22Rv1 (cell line): ENCODE results near the gene ISLR.

Experiments used
- H3K27ac ChIP-seq: fragments of 450-650 bp; 2 replicates; pipeline ENCODE4 v1.5.1; 2017
- ZFX ChIP-seq: fragments of 450-650 bp; IDR thresholded peaks from 2 replicates; pipeline ENCODE4 v1.6.1; 2017; ENCODE audit warnings: antibody characterized with exemption, borderline replicate concordance
- TF ChIP-seq, protein P1 (sequence below): fragments of 450-650 bp; IDR thresholded peaks from 2 replicates; pipeline ENCODE4 v1.5.1; 2017; ENCODE audit warnings: mild to moderate bottlenecking

Gene ISLR

DNA sequence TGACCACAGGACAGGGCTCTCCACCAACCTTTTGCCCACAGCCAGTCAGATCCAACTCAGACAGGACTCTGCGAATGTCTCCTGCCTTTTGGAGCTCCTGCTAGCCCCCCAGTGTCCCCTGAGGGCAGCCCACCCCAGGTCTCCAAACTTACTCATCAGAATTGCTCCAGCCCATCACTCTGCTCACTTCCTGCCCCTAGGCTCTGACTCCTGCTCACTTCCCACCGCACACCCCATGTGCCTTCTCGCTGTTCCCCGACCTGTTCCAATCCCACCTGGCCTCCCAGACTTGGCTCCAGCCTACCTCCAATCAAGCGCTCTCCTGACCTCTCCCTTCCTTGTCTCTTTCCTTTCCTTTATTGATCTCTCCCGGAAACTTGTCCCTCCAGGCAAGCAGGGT is 35.0 kb downstream of the ISLR start:
- H3K27ac ChIP-seq: no peak overlapping the region
- TF ChIP-seq, protein P1, sequence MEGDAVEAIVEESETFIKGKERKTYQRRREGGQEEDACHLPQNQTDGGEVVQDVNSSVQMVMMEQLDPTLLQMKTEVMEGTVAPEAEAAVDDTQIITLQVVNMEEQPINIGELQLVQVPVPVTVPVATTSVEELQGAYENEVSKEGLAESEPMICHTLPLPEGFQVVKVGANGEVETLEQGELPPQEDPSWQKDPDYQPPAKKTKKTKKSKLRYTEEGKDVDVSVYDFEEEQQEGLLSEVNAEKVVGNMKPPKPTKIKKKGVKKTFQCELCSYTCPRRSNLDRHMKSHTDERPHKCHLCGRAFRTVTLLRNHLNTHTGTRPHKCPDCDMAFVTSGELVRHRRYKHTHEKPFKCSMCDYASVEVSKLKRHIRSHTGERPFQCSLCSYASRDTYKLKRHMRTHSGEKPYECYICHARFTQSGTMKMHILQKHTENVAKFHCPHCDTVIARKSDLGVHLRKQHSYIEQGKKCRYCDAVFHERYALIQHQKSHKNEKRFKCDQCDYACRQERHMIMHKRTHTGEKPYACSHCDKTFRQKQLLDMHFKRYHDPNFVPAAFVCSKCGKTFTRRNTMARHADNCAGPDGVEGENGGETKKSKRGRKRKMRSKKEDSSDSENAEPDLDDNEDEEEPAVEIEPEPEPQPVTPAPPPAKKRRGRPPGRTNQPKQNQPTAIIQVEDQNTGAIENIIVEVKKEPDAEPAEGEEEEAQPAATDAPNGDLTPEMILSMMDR: no peak
- no peak for TF ChIP-seq ZFX

DNA sequence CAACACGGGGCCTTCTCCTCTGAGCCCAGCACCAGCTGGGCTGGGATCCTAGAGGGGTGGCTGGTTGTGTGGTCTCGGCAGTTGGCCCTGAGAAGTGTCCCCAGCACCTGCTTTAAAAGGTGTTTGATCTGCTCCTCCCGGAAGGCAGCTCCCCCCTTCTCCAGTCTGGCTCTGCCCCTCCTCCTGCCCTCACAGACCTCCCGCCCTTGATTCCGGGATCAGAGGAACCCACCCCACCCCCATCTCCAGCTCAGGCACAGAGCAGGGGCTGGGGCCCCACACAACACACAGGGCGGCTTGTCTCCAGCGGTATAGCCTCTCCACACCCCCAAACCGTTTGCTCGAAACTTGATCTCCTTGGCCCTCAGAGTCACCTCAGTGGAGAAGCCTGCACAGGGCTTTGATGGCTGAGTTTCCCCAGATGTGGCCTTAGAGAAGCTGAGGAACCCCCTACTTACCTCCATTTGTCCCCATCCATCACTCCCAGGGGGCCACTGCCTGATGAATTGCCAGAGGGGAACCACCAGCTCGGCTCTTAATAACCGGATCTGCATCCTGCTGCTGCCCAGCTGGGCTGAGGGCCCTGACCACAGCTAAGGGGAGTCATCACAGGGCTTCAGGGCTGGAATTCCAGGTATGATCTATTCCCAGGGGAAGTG is 35.5 kb downstream of the ISLR start:
- TF ChIP-seq, protein P1: no peak
- TF ChIP-seq ZFX: no peak
- no peak overlapping the region for H3K27ac ChIP-seq

DNA sequence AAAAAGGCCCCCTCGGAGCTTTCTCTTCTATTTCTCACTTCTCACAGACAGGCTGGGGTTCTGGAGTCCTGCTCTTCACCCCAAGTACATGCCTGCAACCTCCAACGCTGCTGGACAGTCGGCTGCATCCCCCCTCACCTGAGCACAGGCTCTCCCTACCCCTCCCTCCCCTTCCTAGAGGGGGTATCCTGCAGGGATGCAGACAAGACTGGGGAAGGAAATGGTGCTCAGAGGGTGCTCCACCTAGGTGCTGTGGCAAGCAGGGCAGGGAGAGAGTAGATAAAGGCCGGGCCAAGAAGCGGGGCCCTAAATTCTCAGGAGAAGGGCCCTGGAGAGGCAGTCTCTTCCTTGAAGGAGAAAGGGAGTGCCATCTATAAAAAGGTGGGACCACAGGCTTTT is 36.0 kb downstream of the ISLR start:
- no peak overlapping the region for H3K27ac ChIP-seq
- TF ChIP-seq, protein P1: no peak
- no peak for TF ChIP-seq ZFX

DNA sequence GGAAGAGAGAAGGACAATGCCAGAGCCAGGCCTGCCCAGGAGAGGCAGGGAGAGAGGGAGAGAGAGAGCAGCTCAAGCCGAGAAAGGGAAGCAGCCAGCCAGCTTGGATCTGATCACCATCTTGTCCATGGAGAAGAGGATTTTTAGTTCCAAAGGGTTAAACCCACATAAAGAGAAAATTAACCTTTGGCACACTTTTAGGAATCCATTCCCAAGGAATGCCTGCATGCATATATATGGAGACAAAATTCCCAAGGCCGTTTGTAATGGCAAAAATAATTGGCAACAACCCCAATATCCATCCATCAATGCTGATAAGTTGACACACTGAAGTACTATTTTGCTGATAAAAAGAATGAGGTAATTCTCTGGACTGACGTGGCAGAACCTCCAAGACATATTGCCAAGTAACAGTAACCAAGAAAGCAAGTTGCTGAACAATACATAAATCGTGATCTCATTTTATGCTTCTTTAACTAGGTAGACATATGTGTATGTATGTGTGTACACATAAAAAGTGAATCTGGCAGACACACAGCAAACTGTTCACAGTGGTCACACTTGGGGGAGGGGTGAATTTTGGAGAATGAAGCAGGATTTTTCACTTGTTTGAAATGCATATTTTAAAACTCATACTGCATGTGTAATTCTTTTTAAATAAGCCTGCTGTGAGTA is 36.6 kb downstream of the ISLR start:
- no peak for TF ChIP-seq ZFX
- TF ChIP-seq, protein P1: no peak
- no peak overlapping the region for H3K27ac ChIP-seq

DNA sequence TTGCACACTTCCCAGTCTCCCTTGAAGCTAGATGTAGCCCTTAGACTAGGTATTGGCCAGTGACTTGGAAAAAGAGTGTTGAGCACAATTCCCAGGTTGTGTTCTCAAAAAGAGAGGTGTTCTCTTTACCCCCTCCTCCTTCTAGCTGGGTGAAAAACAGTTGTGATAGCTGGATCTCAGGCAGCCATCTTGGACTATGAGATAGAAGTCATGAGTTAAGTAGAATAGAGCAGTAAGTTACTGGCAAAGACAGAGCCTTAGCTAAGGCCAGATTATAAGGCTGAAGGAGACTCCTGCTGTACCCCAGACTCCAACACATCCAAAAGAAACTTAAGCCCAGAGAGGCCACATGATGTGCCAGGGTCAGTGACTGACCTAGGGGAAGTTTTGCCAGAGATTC is 37.2 kb downstream of the ISLR start:
- TF ChIP-seq, protein P1: no peak
- TF ChIP-seq ZFX: no peak
- H3K27ac ChIP-seq: no peak overlapping the region

DNA sequence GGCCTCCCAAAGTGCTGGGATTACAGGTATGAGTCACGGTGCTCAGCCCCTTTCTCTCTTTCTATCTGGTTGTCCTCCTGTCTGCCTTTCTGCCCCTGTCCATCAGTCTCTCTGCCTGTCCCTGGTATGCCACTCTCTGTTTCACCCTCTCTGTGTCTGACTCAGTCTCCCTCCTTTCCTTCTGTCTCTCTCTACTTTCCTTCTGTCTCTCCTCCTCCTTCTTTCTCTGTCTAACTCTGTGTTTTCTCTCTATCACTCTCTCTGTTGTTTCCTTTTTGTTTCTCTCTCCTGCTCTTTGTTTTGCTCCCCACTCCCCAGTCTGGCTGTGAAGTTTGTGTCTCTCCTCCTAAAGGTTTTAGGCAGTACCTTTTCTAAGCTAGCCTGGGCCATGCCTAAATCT is 38.1 kb downstream of the ISLR start:
- TF ChIP-seq ZFX: no peak
- TF ChIP-seq, protein P1: no peak
- no peak overlapping the region for H3K27ac ChIP-seq

DNA sequence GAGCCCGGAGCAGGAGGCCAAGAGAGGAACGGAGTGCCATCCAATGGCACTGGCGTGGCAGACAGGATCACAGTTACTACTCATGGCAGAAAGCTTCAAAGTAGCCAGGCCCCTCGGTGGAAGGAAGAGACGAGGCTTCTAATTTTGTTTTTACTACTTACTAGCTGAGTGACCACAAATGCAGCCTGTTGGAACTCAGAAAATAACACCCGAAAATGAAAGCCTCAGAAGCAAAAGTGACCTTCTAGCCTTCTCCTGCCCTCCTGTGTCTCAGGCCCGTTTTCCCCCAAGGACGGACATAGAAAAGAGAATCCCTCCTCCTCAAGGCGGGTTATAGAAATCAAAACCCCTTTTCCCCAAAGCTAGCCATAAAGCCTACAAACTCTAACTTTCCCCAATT is 39.0 kb downstream of the ISLR start:
- H3K27ac ChIP-seq: no peak overlapping the region
- no peak for TF ChIP-seq ZFX
- TF ChIP-seq, protein P1: no peak
